Activated CD4-positive, alpha-beta T cell treated with anti-CD3 and anti-CD28 coated beads, Interleukin-2, amount 10 ng/mL, durations not matched to agents 7 days and 5 days (primary cell): ENCODE data around the gene SUPV3L1. TPM values are rescaled to one million over a fixed set of nuclear protein-coding genes. Genes with fewer than 3 reads are reported as not detected.
A peak's percentile ranks its signal among the peaks of the same experiment; 100 is the strongest.
"Not testable (repeated sequence)": the region's sequence is repeated elsewhere in the genome, so short reads cannot be mapped to it uniquely, and the experiment has no call there.

Experiments used
- CTCF ChIA-PET: fragments of 350-600 bp; sonication (Branson Sonifier 250); formaldehyde crosslinking; loops from one replicate; lab custom pipeline; 2021; ENCODE audit warnings: antibody characterized with exemption; lab: Charles Lee
- POLR2A ChIA-PET: fragments of 350-600 bp; sonication (Branson Sonifier 250); formaldehyde crosslinking; loops from one replicate; lab custom pipeline; 2021; ENCODE audit warnings: antibody characterized with exemption; lab: Charles Lee
- DNase-seq: peaks from one replicate; pipeline ENCODE4 v3.0.0-alpha.2; 2020
- H3K27ac Mint-ChIP-seq: one replicate; pipeline ENCODE4 v1.8.0; 2021; ENCODE audit warnings: mild to moderate bottlenecking, moderate library complexity, mixed read lengths
- H3K27me3 Mint-ChIP-seq: one replicate; pipeline ENCODE4 v1.8.0; 2021; ENCODE audit warnings: mixed read lengths
- H3K36me3 Mint-ChIP-seq: one replicate; pipeline ENCODE4 v1.8.0; 2021; ENCODE audit warnings: low read depth, mixed read lengths
- H3K4me1 Mint-ChIP-seq: one replicate; pipeline ENCODE4 v1.8.0; 2021; ENCODE audit warnings: mixed read lengths
- H3K4me3 Mint-ChIP-seq: one replicate; pipeline ENCODE4 v1.8.0; 2021; ENCODE audit warnings: mild to moderate bottlenecking, moderate library complexity, mixed read lengths
- H3K9me3 Mint-ChIP-seq: one replicate; pipeline ENCODE4 v1.8.0; 2021; ENCODE audit warnings: mixed read lengths
- total RNA-seq, 2 experiments: library from RNA; stranded (reverse); gene quantifications; one replicate each; pipeline ENCODE4 v1.2.3, GENCODE V29; 2021

Gene SUPV3L1
- 10 to 100 TPM; 33.2 to 34.5 TPM for total RNA-seq

DNA sequence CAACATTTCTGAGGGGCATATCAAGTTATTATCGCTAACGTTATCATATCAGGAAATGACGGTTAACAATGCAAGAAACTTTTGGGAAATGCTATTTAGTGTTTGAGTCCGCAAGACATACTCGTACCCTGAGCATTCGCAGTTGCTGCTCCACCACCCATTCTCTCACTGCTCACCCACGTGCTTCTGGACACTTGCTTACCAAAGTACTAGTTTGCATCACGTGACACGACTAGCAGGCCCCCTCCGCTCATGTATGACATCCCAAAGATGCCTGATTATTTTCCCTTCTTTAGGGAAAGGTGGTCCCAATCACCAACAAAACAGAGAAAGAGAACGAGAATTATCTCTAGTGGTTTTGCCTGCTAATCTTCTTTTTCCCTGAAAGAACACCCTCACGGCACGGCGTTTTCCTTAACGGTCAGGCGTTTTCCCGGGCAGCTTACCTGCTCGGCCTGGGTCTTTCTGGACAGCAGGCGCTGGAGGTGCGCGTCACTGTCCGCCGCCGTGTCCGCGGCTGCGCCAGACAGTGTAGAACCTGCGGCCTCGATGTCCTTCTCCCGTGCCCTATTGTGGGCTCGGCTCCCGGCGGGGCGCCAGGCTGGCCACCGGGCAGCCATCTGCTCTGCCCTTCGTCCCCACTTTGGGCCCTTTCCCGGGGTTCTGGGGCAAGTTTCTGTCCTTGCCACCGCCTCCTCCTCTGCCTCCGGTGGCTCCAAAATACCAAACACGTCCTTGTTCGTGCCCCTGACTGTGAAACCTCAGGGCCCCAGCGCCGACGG is at the start of gene SUPV3L1:
TSS of gene SUPV3L1 (plus strand) at position 492 of the 782 bp plus-strand sequence. CDS start at position 550, 58 bp downstream.
- Mint-ChIP-seq H3K36me3 (no peaks in the 10 kb centered on the region), H3K4me1 (peaks cover 39% of the 10 kb centered on the region), H3K4me3 (peak within 1 kb of the TSS; percentile 89), H3K27me3 (no peaks in the 10 kb centered on the region), H3K27ac (peak within 1 kb of the TSS; percentile 99), H3K9me3 (no peaks in the 10 kb centered on the region)
- peak; percentile 91 for DNase-seq
- POLR2A ChIA-PET: interaction anchor here (0.5 kb wide), 1 partner anchor 53 kb away, joined by 3 read pairs; no protein-coding TSS in a partner anchor
- CTCF ChIA-PET: interaction anchor here (0.7 kb wide), 1 partner anchor 227 kb away, joined by 4 read pairs; no protein-coding TSS in a partner anchor

DNA sequence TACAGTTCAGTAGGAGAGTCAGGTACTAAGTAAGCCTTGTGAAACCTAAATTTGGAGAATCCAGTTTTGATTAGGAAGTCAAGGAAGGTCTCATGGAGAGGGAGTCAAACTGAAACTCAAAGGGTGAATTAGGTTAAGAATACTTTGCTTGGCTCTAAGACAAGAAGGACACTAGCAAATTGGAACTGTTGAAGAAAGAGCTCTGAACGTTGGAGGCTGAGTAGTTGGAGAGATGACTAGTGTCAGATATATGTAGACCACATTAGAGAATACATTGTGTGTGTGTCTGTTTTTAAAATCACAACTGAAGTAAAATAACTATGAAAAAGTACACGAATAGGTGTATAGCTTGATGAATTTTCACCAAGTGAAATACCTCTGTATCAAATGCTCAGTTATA is 49.8 kb upstream of the SUPV3L1 start:
- Mint-ChIP-seq H3K4me1 (peaks cover 35% of the 10 kb centered on the region), H3K36me3 (peaks cover 21% of the 10 kb centered on the region), H3K27me3 (no peaks in the 10 kb centered on the region), H3K27ac (no peak overlapping the region), H3K9me3 (no peaks in the 10 kb centered on the region), H3K4me3 (no peak overlapping the region)
- ChIA-PET CTCF (interaction anchor here (0.6 kb wide), 1 partner anchor 195 kb away, joined by 3 read pairs; no protein-coding TSS in a partner anchor), POLR2A (no interaction called here)
- no peak for DNase-seq

DNA sequence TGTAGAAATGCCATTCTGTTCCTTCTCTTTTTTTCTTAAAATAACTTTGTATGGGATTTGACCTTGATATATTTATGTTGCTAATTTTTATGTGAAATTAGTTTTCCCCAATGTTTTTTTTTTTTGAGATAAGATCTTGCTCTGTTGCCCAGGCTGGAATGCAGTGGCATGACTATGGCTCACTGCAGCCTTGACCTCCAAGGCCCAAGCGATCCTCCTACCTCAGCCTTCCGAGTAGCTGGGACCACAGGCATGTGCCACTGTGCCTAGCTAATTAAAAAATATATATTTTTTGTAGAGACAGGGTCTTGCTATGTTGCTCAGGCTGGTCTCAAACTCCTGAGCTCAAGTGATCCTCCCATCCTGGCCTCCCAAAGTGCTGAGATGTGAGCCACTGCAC is 40.1 kb upstream of the SUPV3L1 start:
- Mint-ChIP-seq H3K27me3 (no peaks in the 10 kb centered on the region), H3K9me3 (no peaks in the 10 kb centered on the region), H3K36me3 (peaks cover 22% of the 10 kb centered on the region), H3K4me1 (peaks cover 4% of the 10 kb centered on the region), H3K4me3 (no peak overlapping the region), H3K27ac (no peak overlapping the region)
- ChIA-PET POLR2A (no interaction called here), CTCF (interaction anchor here (0.6 to 0.8 kb wide), 2 partner anchors 15 to 248 kb away, joined by 3 read pairs; partner anchors contain the start of gene VPS26A)
- DNase-seq: no peak

DNA sequence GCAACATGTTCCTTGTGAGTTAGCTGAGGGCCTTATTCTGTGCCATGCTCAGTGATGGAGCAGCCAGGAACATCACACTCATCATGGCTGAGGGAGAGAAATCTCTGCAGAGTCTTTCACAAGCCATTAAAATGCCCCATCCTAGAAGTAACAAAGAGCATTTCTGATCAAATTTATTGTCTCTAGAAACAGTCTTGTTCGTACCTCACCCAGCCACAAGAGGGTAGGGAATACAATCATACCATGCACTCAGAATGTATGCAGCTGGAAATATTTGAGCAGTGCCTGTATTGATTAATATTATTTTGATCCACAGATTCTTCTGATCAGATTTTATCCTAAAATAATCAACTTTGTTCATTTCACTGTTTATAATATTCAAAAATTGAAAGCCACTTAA is 38.7 kb upstream of the SUPV3L1 start:
- CTCF ChIA-PET: no interaction called here
- Mint-ChIP-seq H3K9me3 (no peaks in the 10 kb centered on the region), H3K36me3 (peaks cover 15% of the 10 kb centered on the region), H3K4me3 (no peak overlapping the region), H3K27me3 (no peaks in the 10 kb centered on the region), H3K4me1 (peaks cover 10% of the 10 kb centered on the region), H3K27ac (no peak overlapping the region)
- POLR2A ChIA-PET: no interaction called here
- no peak for DNase-seq

DNA sequence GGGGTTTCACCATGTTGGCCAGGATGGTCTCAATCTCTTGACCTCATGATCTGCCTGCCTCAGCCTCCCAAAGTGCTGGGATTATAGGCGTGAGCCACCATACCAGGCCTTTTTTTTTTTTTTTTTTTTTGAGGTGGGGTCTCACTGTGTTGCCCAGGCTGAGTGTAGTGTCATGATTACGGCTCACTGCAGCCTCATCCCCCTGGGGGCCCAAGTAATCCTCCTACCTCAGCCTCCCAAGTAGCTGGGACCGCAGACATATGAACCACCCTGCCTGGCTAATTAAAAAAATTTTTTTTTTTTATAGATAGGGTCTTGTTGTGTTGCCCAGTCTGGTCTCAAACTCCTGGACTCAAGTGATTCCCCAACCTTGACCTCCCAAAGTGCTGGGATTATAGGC is 38.0 kb upstream of the SUPV3L1 start:
- DNase-seq, H3K9me3 Mint-ChIP-seq, H3K27ac Mint-ChIP-seq, POLR2A ChIA-PET, H3K27me3 Mint-ChIP-seq, H3K4me3 Mint-ChIP-seq: not testable (repeated sequence)
- Mint-ChIP-seq H3K36me3 (peaks cover 11% of the 10 kb centered on the region), H3K4me1 (peaks cover 17% of the 10 kb centered on the region)
- CTCF ChIA-PET: interaction anchor here (0.6 to 1.5 kb wide), 4 partner anchors 9 to 595 kb away, joined by 3 to 4 read pairs (median 3); no protein-coding TSS in a partner anchor

DNA sequence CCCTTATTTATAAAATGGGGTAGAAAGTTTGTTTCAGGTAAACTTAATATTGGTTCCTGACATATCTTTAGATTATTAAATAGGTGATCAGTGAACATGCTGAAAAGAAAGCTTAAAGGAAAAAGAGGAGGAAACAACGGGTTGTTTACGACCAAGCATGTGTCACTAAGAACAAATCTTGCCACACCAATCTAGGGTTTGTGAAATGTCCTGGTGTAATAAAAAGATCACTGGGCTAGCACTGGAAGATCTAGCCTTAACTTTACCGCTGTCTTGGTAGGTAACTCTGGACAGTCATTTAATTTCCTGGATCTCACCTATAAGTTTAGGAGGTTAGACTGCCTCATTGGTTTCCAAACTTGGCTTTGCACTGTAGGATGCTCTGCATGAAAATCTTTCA is 37.1 kb upstream of the SUPV3L1 start:
- Mint-ChIP-seq H3K27ac (no peak overlapping the region), H3K9me3 (no peaks in the 10 kb centered on the region), H3K36me3 (peaks cover 4% of the 10 kb centered on the region), H3K27me3 (no peaks in the 10 kb centered on the region), H3K4me3 (no peak overlapping the region), H3K4me1 (peaks cover 20% of the 10 kb centered on the region)
- no peak for DNase-seq
- ChIA-PET CTCF (interaction anchor here (1.3 to 1.5 kb wide), 2 partner anchors 10 to 38 kb away, joined by 3 read pairs; no protein-coding TSS in a partner anchor), POLR2A (no interaction called here)

DNA sequence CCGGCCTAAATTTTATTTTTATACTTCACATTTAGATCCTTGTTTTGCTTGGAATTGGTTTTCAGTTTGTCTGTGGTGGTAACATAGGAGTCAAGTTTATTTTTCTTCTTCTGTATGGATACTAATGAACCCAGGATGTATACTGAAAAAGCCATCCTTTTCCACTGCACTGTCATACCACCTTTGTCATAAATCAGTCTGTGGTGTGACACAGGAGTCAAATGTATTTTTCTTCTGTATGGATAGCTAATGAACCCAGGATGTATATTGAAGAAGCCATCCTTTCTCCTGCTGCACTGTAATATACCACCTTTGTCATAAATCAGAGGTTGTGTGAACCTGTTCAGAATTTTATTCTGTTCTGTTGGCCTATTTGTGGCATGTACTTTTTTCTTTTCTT is 34.7 kb upstream of the SUPV3L1 start:
- Mint-ChIP-seq H3K27ac (no peak overlapping the region), H3K9me3 (no peaks in the 10 kb centered on the region), H3K4me3 (no peak overlapping the region), H3K4me1 (peaks cover 23% of the 10 kb centered on the region), H3K36me3 (peaks cover 2% of the 10 kb centered on the region), H3K27me3 (no peaks in the 10 kb centered on the region)
- POLR2A ChIA-PET: no interaction called here
- no peak for DNase-seq
- CTCF ChIA-PET: no interaction called here

DNA sequence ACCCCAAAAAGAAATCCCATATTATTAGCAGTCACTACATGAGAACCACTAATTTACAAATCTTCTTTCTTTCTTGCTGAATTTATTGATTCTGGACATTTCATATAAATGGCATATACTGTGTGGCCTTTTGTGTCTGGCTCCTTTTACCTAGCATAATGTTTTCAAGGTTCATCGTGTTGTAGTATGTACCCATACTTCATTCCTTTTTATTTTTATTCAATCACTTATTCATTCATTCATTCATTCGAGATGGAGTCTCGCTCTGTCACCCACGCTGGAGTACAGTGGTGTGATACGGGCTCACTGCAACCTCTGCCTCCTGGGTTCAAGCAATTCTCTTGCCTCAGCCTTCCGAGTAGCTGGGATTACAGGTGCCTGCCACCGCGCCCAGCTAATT is 34.2 kb upstream of the SUPV3L1 start:
- CTCF ChIA-PET: no interaction called here

DNA sequence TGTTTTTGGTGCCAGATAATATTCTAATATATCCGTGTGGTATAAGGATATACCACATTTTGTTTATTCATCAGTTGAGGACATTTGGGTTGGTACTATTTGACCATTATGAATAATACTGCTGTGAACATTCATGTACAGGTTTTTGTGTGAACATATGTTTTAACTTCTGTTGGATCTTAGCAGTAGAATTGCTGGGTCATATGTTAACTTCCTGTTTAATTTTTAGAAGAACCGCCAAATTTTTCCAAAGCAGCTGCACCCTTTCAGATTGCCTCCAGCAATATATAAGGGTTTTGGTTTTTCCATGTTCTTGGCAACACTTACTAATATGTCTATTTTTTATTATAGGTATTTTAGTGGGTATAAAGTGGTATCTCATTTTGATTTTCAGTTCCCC is 33.3 kb upstream of the SUPV3L1 start:
- POLR2A ChIA-PET: interaction anchor here (0.6 kb wide), 1 partner anchor 77 kb away, joined by 3 read pairs; no protein-coding TSS in a partner anchor
- CTCF ChIA-PET: no interaction called here
- H3K36me3 Mint-ChIP-seq: peaks cover 2% of the 10 kb centered on the region
- no peaks in the 10 kb centered on the region for H3K9me3 Mint-ChIP-seq
- no peak overlapping the region for H3K4me3 Mint-ChIP-seq
- H3K4me1 Mint-ChIP-seq: peaks cover 23% of the 10 kb centered on the region
- no peaks in the 10 kb centered on the region for H3K27me3 Mint-ChIP-seq
- H3K27ac Mint-ChIP-seq: no peak overlapping the region
- DNase-seq: no peak

More for the DNA sequence above, 34.2 kb upstream of the SUPV3L1 start:
- Mint-ChIP-seq H3K4me1 (peaks cover 23% of the 10 kb centered on the region), H3K27me3 (no peaks in the 10 kb centered on the region), H3K27ac (no peak overlapping the region), H3K4me3 (no peak overlapping the region), H3K9me3 (no peaks in the 10 kb centered on the region), H3K36me3 (peaks cover 2% of the 10 kb centered on the region)
- POLR2A ChIA-PET: no interaction called here
- DNase-seq: no peak

DNA sequence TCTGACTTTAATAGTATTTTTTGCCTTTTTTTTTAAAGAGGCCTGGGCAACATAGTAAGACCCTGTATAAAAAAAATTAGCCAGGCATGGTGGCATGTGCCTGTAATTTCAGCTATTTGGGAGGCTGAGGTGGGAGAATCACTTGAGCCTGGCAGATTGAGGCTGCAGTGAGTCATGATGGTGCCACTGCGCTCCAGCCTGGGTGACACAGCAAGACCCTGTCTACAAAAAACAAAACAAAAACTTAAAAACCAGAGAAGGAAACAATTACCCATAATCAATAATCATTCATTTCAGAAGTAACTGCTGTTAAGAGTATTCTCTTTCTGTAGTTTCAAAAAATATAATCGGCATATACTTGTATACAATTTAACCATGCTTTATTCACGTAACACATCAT is 28.1 kb upstream of the SUPV3L1 start:
- no peak overlapping the region for H3K4me3 Mint-ChIP-seq
- H3K27me3 Mint-ChIP-seq: no peaks in the 10 kb centered on the region
- no peaks in the 10 kb centered on the region for H3K9me3 Mint-ChIP-seq
- ChIA-PET POLR2A (interaction anchor here (0.8 kb wide), 1 partner anchor 245 kb away, joined by 4 read pairs; no protein-coding TSS in a partner anchor), CTCF (interaction anchor here (0.6 to 1.9 kb wide), 4 partner anchors 10 to 169 kb away, joined by 4 to 5 read pairs (median 4); no protein-coding TSS in a partner anchor)
- no peak for DNase-seq
- peaks cover 5% of the 10 kb centered on the region for H3K36me3 Mint-ChIP-seq
- no peak overlapping the region for H3K27ac Mint-ChIP-seq
- H3K4me1 Mint-ChIP-seq: peaks cover 10% of the 10 kb centered on the region

DNA sequence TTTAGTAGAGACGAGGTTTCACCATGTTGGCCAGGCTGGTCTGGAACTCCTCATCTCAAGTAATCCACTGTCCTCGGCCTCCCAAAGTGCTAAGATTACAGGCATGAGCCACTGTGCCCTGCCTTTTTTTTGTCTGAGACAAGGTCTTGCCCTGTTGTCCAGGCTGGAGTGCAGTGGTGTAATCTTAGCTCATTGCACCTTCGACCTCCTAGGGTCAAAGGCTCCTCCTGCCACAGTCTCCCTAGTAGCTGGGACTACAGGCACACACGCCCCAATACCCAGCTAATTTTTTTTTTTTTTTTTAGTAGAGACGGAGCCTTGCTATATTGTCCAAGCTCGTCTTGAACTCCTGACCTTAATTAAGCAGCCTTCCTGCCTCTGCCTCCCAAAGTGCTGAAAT is 26.8 kb upstream of the SUPV3L1 start:
- no peak overlapping the region for H3K27ac Mint-ChIP-seq
- POLR2A ChIA-PET: no interaction called here

DNA sequence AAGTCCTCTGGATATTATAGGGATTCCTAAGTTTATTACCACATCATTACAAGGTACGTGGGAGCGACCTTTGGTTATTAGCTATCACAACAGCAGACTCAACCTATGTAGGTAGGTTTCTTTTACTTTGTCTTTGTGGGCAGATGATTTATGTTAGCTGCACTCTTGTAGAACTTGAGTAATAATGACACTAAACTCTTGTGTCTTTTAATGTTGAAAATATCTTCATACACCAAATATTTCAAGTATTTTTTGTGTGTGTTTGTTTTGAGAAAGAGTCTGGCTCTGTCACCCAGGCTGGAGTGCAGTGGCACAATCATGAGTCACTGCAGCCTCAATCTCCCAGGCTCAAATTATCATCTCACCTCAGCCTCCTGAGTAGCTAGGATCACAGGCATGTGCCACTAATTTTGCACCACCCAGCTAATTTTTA is 19.2 kb upstream of the SUPV3L1 start:
- no peaks in the 10 kb centered on the region for H3K4me1 Mint-ChIP-seq
- peaks cover 30% of the 10 kb centered on the region for H3K36me3 Mint-ChIP-seq
- H3K27ac Mint-ChIP-seq: no peak overlapping the region
- POLR2A ChIA-PET: no interaction called here
- CTCF ChIA-PET: interaction anchor here (1.7 kb wide), 1 partner anchor 44 kb away, joined by 3 read pairs; no protein-coding TSS in a partner anchor
- H3K9me3 Mint-ChIP-seq: no peaks in the 10 kb centered on the region
- no peaks in the 10 kb centered on the region for H3K27me3 Mint-ChIP-seq
- H3K4me3 Mint-ChIP-seq: no peak overlapping the region
- no peak for DNase-seq

More for the DNA sequence above, 26.8 kb upstream of the SUPV3L1 start:
- no peak for DNase-seq
- H3K36me3 Mint-ChIP-seq: peaks cover 9% of the 10 kb centered on the region
- no peaks in the 10 kb centered on the region for H3K27me3 Mint-ChIP-seq
- H3K4me1 Mint-ChIP-seq: peaks cover 6% of the 10 kb centered on the region
- no peak overlapping the region for H3K4me3 Mint-ChIP-seq
- no peaks in the 10 kb centered on the region for H3K9me3 Mint-ChIP-seq
- CTCF ChIA-PET: interaction anchor here (1.9 kb wide), 1 partner anchor 9 kb away, joined by 5 read pairs; no protein-coding TSS in a partner anchor

DNA sequence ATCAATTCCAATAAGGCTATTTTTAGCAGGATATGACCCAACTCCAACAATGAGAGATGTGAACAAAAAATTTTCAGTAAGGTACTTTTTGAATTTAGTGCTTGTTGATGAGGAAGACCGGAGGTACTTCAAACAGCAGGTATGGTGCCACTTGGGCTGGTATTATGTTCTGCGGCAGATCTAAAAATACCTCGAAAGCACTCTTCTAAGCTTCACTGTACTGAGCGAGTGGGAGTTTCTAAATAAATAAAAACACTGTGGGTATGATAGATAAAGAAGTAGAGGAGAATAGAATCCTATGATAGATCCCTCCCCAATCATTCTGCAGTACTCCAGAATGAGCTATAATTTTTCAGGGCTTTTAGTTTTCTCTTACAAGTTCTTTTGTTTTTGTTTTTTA is 11.5 kb upstream of the SUPV3L1 start:
- no peak for DNase-seq
- ChIA-PET CTCF (interaction anchor here (0.6 to 1.8 kb wide), 3 partner anchors 42 to 76 kb away, joined by 3 to 6 read pairs (median 3); no protein-coding TSS in a partner anchor), POLR2A (no interaction called here)
- Mint-ChIP-seq H3K4me3 (no peak overlapping the region), H3K36me3 (peaks cover 35% of the 10 kb centered on the region), H3K27ac (no peak overlapping the region), H3K9me3 (no peaks in the 10 kb centered on the region), H3K27me3 (no peaks in the 10 kb centered on the region), H3K4me1 (peaks cover 4% of the 10 kb centered on the region)
